ENCODE measurements around the gene UCKL1.
A peak's percentile ranks its signal among the peaks of the same experiment; 100 is the strongest.
"Not testable (repeated sequence)": the region's sequence is repeated elsewhere in the genome, so short reads cannot be mapped to it uniquely, and the experiment has no call there.

Gene UCKL1

DNA sequence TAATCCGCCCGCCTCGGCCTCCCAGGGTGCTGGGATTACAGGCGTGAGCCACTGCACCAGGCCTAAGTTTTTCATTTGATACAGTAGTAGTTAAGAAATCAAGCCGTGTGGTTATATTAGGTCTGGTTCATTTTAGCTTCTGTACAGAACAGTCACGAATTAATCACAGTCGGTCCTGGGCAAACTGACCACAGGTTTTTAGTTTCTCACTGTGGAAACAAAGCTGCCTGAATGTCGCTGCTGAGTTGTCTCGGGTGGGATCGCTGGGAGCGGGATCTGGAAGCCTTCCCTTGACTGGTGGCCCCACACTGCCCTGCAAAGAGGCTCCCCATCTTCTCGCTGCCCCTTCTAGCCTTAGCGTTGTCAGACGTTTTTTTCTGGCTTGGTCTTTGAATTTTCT is 18.6 kb downstream of the UCKL1 start:
- no peak overlapping the region for H3K4me3 ChIP-seq (ENCODE audit: low read depth, low read length)
- TF ChIP-seq, protein P1, sequence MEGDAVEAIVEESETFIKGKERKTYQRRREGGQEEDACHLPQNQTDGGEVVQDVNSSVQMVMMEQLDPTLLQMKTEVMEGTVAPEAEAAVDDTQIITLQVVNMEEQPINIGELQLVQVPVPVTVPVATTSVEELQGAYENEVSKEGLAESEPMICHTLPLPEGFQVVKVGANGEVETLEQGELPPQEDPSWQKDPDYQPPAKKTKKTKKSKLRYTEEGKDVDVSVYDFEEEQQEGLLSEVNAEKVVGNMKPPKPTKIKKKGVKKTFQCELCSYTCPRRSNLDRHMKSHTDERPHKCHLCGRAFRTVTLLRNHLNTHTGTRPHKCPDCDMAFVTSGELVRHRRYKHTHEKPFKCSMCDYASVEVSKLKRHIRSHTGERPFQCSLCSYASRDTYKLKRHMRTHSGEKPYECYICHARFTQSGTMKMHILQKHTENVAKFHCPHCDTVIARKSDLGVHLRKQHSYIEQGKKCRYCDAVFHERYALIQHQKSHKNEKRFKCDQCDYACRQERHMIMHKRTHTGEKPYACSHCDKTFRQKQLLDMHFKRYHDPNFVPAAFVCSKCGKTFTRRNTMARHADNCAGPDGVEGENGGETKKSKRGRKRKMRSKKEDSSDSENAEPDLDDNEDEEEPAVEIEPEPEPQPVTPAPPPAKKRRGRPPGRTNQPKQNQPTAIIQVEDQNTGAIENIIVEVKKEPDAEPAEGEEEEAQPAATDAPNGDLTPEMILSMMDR (IDR thresholded peaks at IDR 0.05; ENCODE audit: low read depth, low read length), result no peak

- TF ChIP-seq, protein P1 (IDR thresholded peaks at IDR 0.05; ENCODE audit: low read depth, low read length), result no peak
- H3K4me3 ChIP-seq (ENCODE audit: low read depth, low read length), result no peak overlapping the region
Observed at GRCh38 chr20:63935447-63935846, 20.8 kb downstream of the UCKL1 start.

- TF ChIP-seq, protein P1 (IDR thresholded peaks at IDR 0.05; ENCODE audit: low read depth, low read length), result peak; percentile 24
- H3K4me3 ChIP-seq (ENCODE audit: low read depth, low read length), result no peak overlapping the region
Observed at GRCh38 chr20:63934271-63935068, 21.7 kb downstream of the UCKL1 start.

DNA sequence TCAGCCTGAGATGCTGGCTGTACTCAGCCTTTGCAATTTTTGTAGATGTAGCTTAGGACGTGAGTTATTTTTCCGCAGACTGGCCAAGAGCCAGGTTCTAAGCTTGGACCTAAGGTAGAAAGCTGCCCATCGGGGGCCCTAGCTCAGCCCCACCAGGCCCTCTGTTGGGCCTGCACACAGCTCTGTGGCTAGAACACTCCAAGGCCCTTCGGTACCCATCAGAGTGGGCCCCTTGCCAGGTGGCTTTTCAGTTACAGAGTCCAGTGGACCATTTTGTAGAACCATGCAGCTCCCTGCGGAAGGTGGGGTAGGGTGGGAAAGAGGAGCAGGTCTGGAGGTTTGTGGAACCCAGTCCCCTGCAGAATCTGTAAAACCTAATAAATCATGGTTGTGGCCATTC is 22.6 kb downstream of the UCKL1 start:
- TF ChIP-seq, protein P1 (IDR thresholded peaks at IDR 0.05; ENCODE audit: low read depth, low read length), result no peak
- H3K4me3 ChIP-seq (ENCODE audit: low read depth, low read length), result no peak overlapping the region

- H3K4me3 ChIP-seq (ENCODE audit: low read depth, low read length), result no peak overlapping the region
- TF ChIP-seq, protein P1 (IDR thresholded peaks at IDR 0.05; ENCODE audit: low read depth, low read length), result no peak
Observed at GRCh38 chr20:63932606-63933160, 23.5 kb downstream of the UCKL1 start.

DNA sequence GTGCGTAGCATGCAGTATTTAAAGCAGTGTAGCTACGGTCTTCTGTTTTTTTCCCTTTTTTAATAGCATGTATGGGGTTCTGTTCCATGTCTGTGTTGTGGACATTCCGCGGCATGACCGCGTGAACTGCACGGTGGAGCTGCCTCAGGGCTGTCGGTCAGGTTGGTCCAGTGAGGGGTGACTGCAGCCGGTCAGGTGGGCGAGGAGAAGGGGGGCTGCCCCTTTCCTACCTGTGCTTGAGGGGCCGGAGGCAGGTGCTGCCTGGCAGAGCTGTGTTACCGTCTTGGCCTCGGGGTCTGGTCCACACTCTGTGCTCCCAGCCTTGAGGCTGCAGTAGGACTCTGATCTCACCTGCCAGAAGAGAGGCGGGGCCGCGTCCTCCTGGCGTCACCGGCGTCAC is 24.5 kb downstream of the UCKL1 start:
- no peak overlapping the region for H3K4me3 ChIP-seq (ENCODE audit: low read depth, low read length)
- TF ChIP-seq, protein P1 (IDR thresholded peaks at IDR 0.05; ENCODE audit: low read depth, low read length), result no peak

- no peak overlapping the region for H3K4me3 ChIP-seq (ENCODE audit: low read depth, low read length)
- TF ChIP-seq, protein P1 (IDR thresholded peaks at IDR 0.05; ENCODE audit: low read depth, low read length), result no peak
Observed at GRCh38 chr20:63930971-63931553, 25.2 kb downstream of the UCKL1 start.

- not testable (repeated sequence) for H3K4me3 ChIP-seq (ENCODE audit: low read depth, low read length)
Observed at GRCh38 chr20:63929473-63929883, 26.7 kb downstream of the UCKL1 start.
